Esophagus squamous epithelium (tissue), 4 donors: Measurements from ENCODE around the gene BEST2.

ENCODE experiments used
- POLR2A ChIP-seq, 4 donors: fragments of 450-650 bp; IDR thresholded peaks; one replicate each; pipeline ENCODE4 v1.6.1; 2017; ENCODE audit warnings: antibody characterized with exemption in 4 of 4, mild to moderate bottlenecking in 4 of 4, moderate library complexity in 3 of 4
- TF ChIP-seq, protein P1 (sequence below), 6 experiments: fragments of 450-650 bp in 4 of 6; fragments of 200-600 bp in 2 of 6; sonication (generic) in 2 of 6; IDR thresholded peaks; one replicate each; pipeline ENCODE4 v1.5.1; 2016 to 2019; ENCODE audit warnings: antibody characterized with exemption in 6 of 6, mild to moderate bottlenecking in 4 of 6, moderate library complexity in 4 of 6

DNA sequence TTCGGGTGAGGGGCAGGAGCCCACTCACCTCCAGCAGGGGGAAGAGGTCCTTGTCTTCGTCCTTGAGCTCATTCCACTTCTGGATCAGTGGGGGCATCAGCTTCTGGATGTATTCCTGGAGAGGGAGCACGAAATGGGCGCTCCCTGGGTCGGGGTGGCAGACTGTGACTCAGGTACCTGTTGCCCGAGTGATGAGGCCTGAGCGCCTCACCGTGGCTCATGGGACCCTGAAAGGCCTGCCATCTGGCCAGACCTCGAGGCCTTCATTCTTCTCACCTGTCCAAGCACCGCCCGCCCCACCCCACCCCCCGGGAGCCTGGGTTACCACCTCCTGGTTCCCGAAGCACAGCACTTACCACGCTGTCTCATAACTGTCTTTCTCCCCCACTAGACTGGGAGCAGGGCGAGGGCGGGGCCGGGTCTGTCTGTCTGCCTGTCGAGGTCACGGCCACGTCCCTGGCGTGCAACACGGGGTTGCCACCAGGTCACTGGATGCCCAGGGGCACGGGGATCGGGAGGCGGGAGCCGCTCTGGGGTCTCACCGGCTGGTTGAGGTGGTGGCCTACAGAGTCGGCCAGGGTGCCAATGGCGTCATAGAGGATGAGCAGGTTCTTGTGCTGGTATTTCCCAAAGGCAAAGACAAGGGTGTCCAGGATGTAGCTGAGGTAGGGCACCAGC lies 45.8 kb upstream of the BEST2 start:
- TF ChIP-seq, protein P1, sequence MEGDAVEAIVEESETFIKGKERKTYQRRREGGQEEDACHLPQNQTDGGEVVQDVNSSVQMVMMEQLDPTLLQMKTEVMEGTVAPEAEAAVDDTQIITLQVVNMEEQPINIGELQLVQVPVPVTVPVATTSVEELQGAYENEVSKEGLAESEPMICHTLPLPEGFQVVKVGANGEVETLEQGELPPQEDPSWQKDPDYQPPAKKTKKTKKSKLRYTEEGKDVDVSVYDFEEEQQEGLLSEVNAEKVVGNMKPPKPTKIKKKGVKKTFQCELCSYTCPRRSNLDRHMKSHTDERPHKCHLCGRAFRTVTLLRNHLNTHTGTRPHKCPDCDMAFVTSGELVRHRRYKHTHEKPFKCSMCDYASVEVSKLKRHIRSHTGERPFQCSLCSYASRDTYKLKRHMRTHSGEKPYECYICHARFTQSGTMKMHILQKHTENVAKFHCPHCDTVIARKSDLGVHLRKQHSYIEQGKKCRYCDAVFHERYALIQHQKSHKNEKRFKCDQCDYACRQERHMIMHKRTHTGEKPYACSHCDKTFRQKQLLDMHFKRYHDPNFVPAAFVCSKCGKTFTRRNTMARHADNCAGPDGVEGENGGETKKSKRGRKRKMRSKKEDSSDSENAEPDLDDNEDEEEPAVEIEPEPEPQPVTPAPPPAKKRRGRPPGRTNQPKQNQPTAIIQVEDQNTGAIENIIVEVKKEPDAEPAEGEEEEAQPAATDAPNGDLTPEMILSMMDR (IDR thresholded peaks at IDR 0.05) = no peak
- TF ChIP-seq POLR2A (IDR thresholded peaks at IDR 0.05) = no peak
